Measurements from ENCODE around the gene FEM1A. TPM values are rescaled to one million over a fixed set of nuclear protein-coding genes. Genes with fewer than 3 reads are reported as not detected.
"Not testable (repeated sequence)": the region's sequence is repeated elsewhere in the genome, so short reads cannot be mapped to it uniquely, and the experiment has no call there.

The FEM1A gene
- polyA plus RNA-seq, 1 donor from 2014 or later, result 8.7 TPM

- Histone ChIP-seq H3K27ac (ENCODE audit: low read length) (no peak within 1 kb of the TSS), H3K4me3 (ENCODE audit: low read length) (no peak within 1 kb of the TSS), H3K9me3 (ENCODE audit: low read length) (no peaks in the 10 kb centered on the region), H3K4me2 (ENCODE audit: low read length) (no peak within 1 kb of the TSS), H2AFZ (ENCODE audit: low read depth, low read length) (no peak within 1 kb of the TSS), H3K27me3 (ENCODE audit: insufficient read depth, low read depth, low read length) (peaks cover 14% of the 10 kb centered on the region), H3K79me2 (replicated peaks; ENCODE audit: insufficient read depth, low read length) (no peaks in the 10 kb centered on the region), H4K20me1 (ENCODE audit: insufficient read depth) (no peaks in the 10 kb centered on the region), H3F3A (ENCODE audit: insufficient read depth, low read length, poor library complexity, severe bottlenecking) (no peaks in the 10 kb centered on the region), H3K9ac (ENCODE audit: low read length) (no peak within 1 kb of the TSS), H3K36me3 (ENCODE audit: insufficient read depth, low read length) (no peaks in the 10 kb centered on the region), H3K9me2 (ENCODE audit: insufficient read depth, low read length) (no peaks in the 10 kb centered on the region)
- no peak for TF ChIP-seq CTCF (IDR thresholded peaks at IDR 0.05; ENCODE audit: poor library complexity, severe bottlenecking)
- TF ChIP-seq EP300 (conservative IDR thresholded peaks at IDR 0.05; ENCODE audit: poor library complexity, severe bottlenecking), result no peak
Observed at GRCh38 chr19:4831304-4831978, 39.9 kb downstream of the FEM1A start, which contains the start of gene TICAM1. Gene TICAM1 (minus strand): TSS chr19:4831712. CDS start chr19:4818377, 13,335 bp downstream.

GRCh38 chr19:4831979-4832340, 40.4 kb downstream of the FEM1A start:
- not testable (repeated sequence) for H3K4me3 ChIP-seq (ENCODE audit: low read length); H2AFZ ChIP-seq (ENCODE audit: low read depth, low read length); H3K9ac ChIP-seq (ENCODE audit: low read length); H3K79me2 ChIP-seq (replicated peaks; ENCODE audit: insufficient read depth, low read length); H3K4me2 ChIP-seq (ENCODE audit: low read length); H3K36me3 ChIP-seq (ENCODE audit: insufficient read depth, low read length); H3K9me3 ChIP-seq (ENCODE audit: low read length); H3F3A ChIP-seq (ENCODE audit: insufficient read depth, low read length, poor library complexity, severe bottlenecking); H3K27ac ChIP-seq (ENCODE audit: low read length); H3K9me2 ChIP-seq (ENCODE audit: insufficient read depth, low read length); H4K20me1 ChIP-seq (ENCODE audit: insufficient read depth)
- peaks cover 14% of the 10 kb centered on the region for H3K27me3 ChIP-seq (ENCODE audit: insufficient read depth, low read depth, low read length)

GRCh38 chr19:4832776-4833175, 41.2 kb downstream of the FEM1A start:
- H3K27ac ChIP-seq (ENCODE audit: low read length), result no peak overlapping the region
- no peaks in the 10 kb centered on the region for H3K79me2 ChIP-seq (replicated peaks; ENCODE audit: insufficient read depth, low read length)
- no peaks in the 10 kb centered on the region for H3F3A ChIP-seq (ENCODE audit: insufficient read depth, low read length, poor library complexity, severe bottlenecking)
- H3K9ac ChIP-seq (ENCODE audit: low read length), result no peak overlapping the region
- H3K4me2 ChIP-seq (ENCODE audit: low read length), result no peak overlapping the region
- TF ChIP-seq POLR2AphosphoS5 (IDR thresholded peaks at IDR 0.05) (no peak), CTCF (IDR thresholded peaks at IDR 0.05; ENCODE audit: poor library complexity, severe bottlenecking) (no peak), MXI1 (conservative IDR thresholded peaks at IDR 0.05; ENCODE audit: poor library complexity, severe bottlenecking) (no peak), REST (IDR thresholded peaks at IDR 0.05; ENCODE audit: borderline replicate concordance) (no peak)
- H2AFZ ChIP-seq (ENCODE audit: low read depth, low read length), result no peak overlapping the region
- H3K9me3 ChIP-seq (ENCODE audit: low read length), result no peaks in the 10 kb centered on the region
- H4K20me1 ChIP-seq (ENCODE audit: insufficient read depth), result no peaks in the 10 kb centered on the region
- H3K27me3 ChIP-seq (ENCODE audit: insufficient read depth, low read depth, low read length), result peaks cover 14% of the 10 kb centered on the region
- H3K4me3 ChIP-seq (ENCODE audit: low read length), result no peak overlapping the region
- H3K9me2 ChIP-seq (ENCODE audit: insufficient read depth, low read length), result no peaks in the 10 kb centered on the region
- no peaks in the 10 kb centered on the region for H3K36me3 ChIP-seq (ENCODE audit: insufficient read depth, low read length)

Measured in neural cell (in vitro differentiated cells).